ENCODE results near the gene AKR1B15. TPM values are rescaled to one million over a fixed set of nuclear protein-coding genes. Genes with fewer than 3 reads are reported as not detected.

Gene AKR1B15
- total and polyA plus RNA-seq, 2 donors (not counting 3 experiments of a cell fraction or from before 2014, with no cell fraction given), result not detected

- no peaks in the 10 kb centered on the region for H3K36me3 ChIP-seq (ENCODE audit: control insufficient read depth in 2 of 2, extremely low read depth in 1 of 2, insufficient read depth in 2 of 2, low read length in 2 of 2)
- H3K4me3 ChIP-seq (replicated peaks in 1 of 3; ENCODE audit: insufficient read depth in 1 of 3, low read depth in 1 of 3, low read length in 3 of 3), result no peak overlapping the region
- dilution Hi-C loops (cut with MboI; ENCODE audit: extremely low pct_ligation_motif_present, low sequenced_read_pairs) (no loop called here), intact Hi-C loops (cut with micrococcal nuclease) (no loop called here)
- ChIA-PET POLR2A (no interaction called here), CTCF (interaction anchor here (1.1 to 3.5 kb wide), 2 partner anchors 14 to 101 kb away, joined by 4 to 16 read pairs; no protein-coding TSS in a partner anchor)
- no peaks in the 10 kb centered on the region for H3K79me2 ChIP-seq (ENCODE audit: control insufficient read depth, insufficient read depth, low read length)
- no peaks in the 10 kb centered on the region for H3K4me1 ChIP-seq (ENCODE audit: control insufficient read depth, extremely low read depth, insufficient read depth, low read length)
- peaks cover 4 to 10% of the 10 kb centered on the region in 2 experiments for H3K27me3 ChIP-seq (ENCODE audit: control insufficient read depth in 2 of 2, insufficient read depth in 2 of 2, low read length in 2 of 2)
- BruUV-seq (replicated peaks), result no TSS peak
- no peak overlapping the region for H3K9ac ChIP-seq (replicated peaks; ENCODE audit: extremely low read depth, insufficient read depth, low read length)
- no peaks in the 10 kb centered on the region for H3K9me3 ChIP-seq (replicated peaks; ENCODE audit: control insufficient read depth, insufficient read depth, low read length)
- no peaks in the 10 kb centered on the region for H3K9me1 ChIP-seq (replicated peaks; ENCODE audit: control insufficient read depth, extremely low read depth, insufficient read depth, low read length)
- TF ChIP-seq POLR2A (IDR thresholded peaks at IDR 0.05; ENCODE audit: low read depth, low read length) (no peak), FOS (IDR thresholded peaks at IDR 0.05; ENCODE audit: borderline replicate concordance, insufficient read depth, low read length) (no peak), JUN (IDR thresholded peaks at IDR 0.05; ENCODE audit: borderline replicate concordance, insufficient read depth, insufficient read length, low read depth) (no peak), EZH2 (IDR thresholded peaks at IDR 0.05; ENCODE audit: borderline replicate concordance, low read depth, low read length, severe bottlenecking) (no peak), MAX (IDR thresholded peaks at IDR 0.05; ENCODE audit: insufficient read depth, insufficient read length) (no peak), GATA2 (IDR thresholded peaks at IDR 0.05; ENCODE audit: insufficient read depth, insufficient read length, low read depth, low read length) (no peak), MYC (IDR thresholded peaks at IDR 0.05; ENCODE audit: low read depth, low read length) (no peak), POLR2AphosphoS5 (IDR thresholded peaks at IDR 0.05; ENCODE audit: insufficient read depth, low read depth, low read length) (no peak), CTCF (IDR thresholded peaks at IDR 0.05; ENCODE audit: extremely low read depth in 1 of 2, insufficient read depth in 1 of 2, low read depth in 1 of 2, low read length in 2 of 2) (no peak)
- H3K27ac ChIP-seq (ENCODE audit: insufficient read depth, low read depth, low read length), result no peak overlapping the region
- H4K20me1 ChIP-seq (replicated peaks; ENCODE audit: control insufficient read depth, extremely low read depth, insufficient read depth, low read length), result no peaks in the 10 kb centered on the region
- no peak overlapping the region for H3K4me2 ChIP-seq (ENCODE audit: insufficient read depth, low read length)
- H2AFZ ChIP-seq (ENCODE audit: low read depth, low read length), result no peak overlapping the region
- DNase-seq (ENCODE audit: low read depth, low spot score) (no peak), FAIRE-seq (no peak)
These were observed 15.6 kb upstream of the AKR1B15 start for GRCh38 chr7:134533288-134533771.
